ENCODE data around the gene LRRC53. TPM values are rescaled to one million over a fixed set of nuclear protein-coding genes. Genes with fewer than 3 reads are reported as not detected.

Gene LRRC53
- total RNA-seq, 2 donors from 2014 or later: not detected

DNA sequence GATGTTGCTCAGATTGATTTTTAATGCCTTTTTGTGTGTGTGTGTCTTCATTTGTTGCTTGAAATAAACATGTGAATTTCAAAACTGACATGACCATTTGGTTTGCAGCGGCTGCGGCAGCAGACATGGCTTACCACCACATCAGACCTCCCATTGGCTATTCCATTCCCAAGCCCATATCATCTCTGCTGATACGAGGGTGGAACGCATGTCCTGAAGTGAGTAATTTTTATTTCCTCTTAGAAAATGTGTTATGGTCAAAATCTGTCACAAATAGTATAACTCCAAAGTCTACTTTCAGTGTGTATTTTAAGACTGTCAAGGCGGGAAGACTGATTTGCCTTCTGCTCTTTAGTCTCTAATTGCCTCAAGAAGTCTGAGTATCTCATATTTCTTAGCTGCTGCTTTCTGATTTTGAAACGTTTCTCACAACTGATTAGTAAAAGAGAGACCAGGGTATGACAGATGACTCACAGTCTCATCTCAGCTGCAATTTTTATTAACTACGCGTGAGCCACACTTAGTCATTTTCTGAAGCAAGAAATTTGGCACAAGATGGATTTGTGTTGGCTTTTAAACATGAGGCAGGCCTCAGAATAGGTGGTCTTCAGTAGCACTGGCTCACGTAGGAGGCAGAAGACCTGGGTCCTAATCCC is 49.0 kb downstream of the LRRC53 start:
- intact Hi-C loops (cut with DNase I, micrococcal nuclease): no loop called here
- DNase-seq (no peak), ATAC-seq (no peak)

DNA sequence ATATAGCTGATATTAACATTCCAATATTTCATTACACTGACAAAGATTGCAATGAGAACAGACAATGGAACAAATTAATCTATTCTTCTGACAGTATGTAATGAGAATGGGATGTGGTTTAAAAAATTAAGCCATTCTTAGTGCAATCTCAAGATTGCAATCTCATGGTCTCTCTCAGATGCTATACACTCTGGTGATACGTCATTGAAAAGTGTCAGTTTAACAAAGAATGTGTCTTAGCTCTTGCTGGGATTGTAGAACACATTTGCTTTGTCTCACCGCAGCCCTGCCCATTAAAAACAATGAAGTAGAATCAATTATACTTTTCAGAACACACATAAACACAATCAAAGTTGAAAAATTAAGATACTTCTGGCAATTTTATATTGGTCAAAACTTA is 55.2 kb downstream of the LRRC53 start:
- intact Hi-C loops (cut with DNase I, micrococcal nuclease): no loop called here
- no peak for DNase-seq
- ATAC-seq: no peak

DNA sequence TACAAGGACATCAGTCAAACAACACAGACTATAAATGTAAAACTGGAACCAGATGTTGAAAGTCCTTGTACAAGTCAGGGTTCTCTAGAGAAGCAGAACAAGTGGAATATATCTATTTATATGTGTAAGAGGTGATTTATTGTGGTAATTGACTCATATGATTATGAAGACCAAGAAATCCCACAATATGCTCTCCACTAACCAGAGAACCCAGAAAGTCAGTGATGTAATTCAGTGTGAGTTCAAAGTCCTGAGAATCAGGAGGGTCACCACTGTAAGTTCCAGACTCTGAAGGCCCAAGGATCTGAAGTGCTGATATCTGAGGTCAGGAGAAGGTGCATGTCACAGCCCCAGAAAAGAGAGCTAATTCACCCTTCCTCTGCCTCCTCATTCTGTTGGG is 57.0 kb downstream of the LRRC53 start:
- DNase-seq: no peak
- intact Hi-C loops (cut with DNase I, micrococcal nuclease): no loop called here
- no peak for ATAC-seq

DNA sequence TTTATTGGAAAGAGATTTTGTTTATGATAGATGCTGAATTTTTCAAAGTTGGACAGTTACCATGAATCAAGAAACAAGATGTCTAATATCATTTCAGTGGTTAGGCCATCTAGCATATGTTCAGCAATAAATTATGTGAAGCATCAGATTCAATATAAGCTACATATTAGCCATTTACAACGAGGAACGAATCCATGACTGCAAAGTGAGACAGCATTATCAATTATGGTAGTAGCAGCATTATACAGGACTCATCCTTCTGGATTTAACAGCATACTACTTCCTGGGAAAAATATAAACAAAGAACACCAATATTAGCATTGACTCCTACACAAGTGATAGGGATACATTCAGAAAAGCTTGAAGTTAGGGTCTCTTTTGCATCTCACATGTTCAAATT is 59.1 kb downstream of the LRRC53 start:
- no peak for ATAC-seq
- intact Hi-C loops (cut with DNase I, micrococcal nuclease): no loop called here
- DNase-seq: no peak

DNA sequence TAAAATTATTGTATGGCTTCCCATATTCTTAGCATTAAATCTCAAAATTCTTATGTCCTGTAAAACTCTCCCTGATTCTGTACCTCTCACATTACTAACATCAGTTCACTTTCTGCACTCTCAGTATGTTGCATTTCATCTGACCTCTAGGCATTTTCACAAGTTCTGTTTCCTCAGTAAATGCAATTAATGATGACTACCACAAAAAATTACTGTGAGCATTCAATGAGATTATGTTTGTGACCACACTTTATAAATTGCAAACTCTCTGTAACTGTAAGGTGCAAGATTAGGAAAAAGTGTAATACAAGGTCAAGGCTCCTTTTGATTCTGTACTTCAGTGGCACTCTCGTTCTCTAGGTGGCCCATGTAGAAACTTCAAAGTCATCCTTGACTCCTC is 60.4 kb downstream of the LRRC53 start:
- intact Hi-C loops (cut with DNase I, micrococcal nuclease): no loop called here
- DNase-seq: no peak
- ATAC-seq: no peak

DNA sequence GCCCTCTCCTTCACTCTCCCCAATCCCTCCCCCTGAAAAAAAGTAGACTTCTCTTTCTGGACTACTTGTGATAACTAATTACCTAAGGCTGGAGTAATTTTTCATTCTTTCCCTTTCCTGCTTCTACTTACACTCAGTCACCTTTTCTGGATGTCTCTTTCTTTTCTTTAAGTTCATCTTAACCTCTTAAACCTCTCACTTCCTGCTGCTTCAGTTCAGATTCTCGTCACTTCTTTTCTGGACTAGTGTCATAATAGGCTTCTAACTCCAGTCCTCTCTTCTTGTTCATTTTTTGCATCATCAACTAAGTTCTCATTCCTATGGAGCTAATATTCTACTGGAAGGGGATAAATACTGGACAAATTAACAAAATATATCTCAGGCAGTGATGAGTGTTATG is 75.4 kb downstream of the LRRC53 start:
- ATAC-seq (no peak), DNase-seq (no peak)
- intact Hi-C loops (cut with DNase I, micrococcal nuclease): no loop called here

DNA sequence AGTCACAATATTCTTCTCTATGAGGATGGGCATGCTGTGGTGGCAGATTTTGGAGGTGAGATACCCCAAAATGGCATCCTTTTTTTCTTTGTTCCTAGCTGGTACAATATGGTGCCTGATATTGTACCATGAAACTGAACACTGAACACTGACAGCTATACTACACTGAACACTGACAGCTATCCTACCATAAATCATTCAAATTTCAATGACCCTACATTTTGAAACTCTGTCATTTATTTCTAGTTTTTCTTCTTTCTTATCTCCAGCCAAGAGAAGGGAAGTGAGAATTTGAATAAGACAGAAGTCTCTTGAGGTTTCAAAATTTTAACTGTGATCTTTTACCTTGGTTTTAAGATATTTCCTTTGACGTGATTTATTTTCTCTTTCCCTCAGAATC is 76.3 kb downstream of the LRRC53 start:
- DNase-seq: no peak
- intact Hi-C loops (cut with DNase I, micrococcal nuclease): no loop called here
- ATAC-seq: no peak

DNA sequence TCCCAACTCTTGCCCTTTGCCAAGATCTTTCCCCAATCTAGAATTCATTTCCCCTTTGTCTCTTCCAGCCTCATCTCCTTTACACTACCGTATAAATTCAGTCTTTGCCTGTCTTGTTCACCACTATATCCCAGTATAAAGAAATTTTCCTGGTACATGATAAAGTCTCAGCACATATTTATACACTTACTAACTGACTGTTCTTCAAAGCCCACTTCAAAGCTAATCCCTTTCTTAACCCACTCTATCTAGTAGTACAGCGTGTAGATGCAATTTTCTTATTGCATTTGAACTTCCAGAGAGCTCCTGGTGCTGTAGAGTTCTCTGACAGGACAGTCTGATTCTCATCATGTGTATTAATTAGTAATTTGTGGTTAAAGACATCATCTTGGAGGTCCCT is 78.1 kb downstream of the LRRC53 start:
- ATAC-seq (no peak), DNase-seq (no peak)
- intact Hi-C loops (cut with DNase I, micrococcal nuclease): no loop called here

DNA sequence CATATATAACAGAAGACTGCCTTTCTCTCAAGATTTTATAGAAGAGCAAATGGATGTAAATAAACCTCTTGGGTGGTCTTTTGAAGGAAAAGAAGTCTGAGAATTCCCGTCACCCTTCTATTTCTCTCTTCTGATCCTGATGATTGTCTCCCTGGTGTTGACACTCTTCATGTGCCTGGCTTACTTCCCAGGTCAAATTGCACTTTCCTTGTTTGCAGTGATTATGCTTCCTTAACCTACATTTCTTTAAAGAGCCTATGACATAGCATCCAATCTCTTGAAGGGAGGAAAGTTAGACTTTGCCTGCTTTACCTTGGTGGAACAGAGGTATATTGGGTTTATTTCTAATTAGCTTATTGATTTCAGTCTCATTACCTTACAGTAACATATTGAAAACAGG is 80.1 kb downstream of the LRRC53 start:
- DNase-seq (no peak), ATAC-seq (peak; percentile 38)
- intact Hi-C loops (cut with DNase I, micrococcal nuclease): no loop called here

DNA sequence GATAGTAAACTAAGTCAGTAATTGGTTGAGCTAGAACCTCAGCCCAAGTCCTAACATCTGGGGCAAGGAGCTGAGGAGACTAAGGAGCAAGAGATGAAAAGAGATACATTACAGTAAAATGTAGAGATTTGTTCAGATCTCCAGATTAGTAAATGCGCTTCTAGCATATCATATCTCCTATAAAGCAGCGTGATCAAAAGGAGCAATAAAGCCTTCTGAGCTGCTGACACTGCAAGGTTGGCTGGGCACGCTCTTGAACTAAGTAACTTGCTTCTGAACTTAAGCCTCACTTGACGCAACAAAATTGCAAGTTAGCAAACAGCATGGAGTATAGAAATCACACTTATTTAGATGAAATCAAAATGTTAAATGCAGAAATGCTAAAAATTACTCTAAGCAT is 80.9 kb downstream of the LRRC53 start:
- no peak for DNase-seq
- ATAC-seq: no peak
- intact Hi-C loops (cut with DNase I, micrococcal nuclease): no loop called here

DNA sequence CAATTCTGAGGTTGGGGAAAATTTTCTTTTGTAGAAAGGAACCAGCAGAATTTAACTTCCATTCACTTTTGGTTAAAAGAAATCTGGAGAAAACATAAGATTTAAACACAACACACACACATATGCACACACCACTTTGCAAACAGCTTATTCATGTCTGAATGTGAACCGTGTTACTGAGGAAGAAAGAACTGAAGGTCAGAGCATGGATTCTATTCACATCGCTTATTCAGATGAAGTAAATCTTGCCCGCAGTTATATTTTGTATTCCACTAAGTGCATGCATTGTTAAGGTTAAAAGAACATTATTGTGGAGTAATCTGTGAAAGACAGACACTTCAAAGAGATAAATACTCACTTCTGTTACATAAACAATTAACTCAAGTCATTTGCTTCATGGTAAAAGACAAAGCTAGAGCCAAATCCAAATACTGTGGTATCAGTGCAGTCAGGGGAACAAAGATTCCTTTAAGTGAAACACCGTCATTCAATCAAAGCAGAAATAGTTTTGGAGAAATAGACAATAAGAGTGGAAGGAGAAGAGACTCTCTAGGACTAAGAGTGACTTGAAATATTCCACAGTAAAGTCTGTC is 82.0 kb downstream of the LRRC53 start:
- no peak for DNase-seq
- intact Hi-C loops (cut with DNase I, micrococcal nuclease): no loop called here
- ATAC-seq: no peak

DNA sequence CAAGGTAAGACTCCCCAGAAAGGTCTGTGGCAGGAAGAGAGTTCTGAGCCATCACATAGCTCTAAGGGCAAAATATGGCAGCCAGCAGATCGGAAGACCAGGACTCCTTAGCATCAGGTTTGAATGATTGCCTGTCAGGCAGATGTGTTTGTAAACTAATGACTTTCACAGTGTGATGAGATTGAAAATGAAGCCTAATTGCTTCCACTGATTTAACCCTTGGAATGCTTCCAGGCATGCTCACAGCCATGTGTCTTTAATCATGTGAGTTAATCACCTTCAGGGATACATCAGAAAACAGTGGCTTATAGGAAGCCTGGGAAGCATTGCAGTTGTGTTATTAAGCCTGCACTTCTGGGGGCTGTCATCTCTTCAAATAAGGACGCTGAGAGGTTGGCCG is 82.8 kb downstream of the LRRC53 start:
- DNase-seq (no peak), ATAC-seq (no peak)
- intact Hi-C loops (cut with DNase I, micrococcal nuclease): no loop called here

DNA sequence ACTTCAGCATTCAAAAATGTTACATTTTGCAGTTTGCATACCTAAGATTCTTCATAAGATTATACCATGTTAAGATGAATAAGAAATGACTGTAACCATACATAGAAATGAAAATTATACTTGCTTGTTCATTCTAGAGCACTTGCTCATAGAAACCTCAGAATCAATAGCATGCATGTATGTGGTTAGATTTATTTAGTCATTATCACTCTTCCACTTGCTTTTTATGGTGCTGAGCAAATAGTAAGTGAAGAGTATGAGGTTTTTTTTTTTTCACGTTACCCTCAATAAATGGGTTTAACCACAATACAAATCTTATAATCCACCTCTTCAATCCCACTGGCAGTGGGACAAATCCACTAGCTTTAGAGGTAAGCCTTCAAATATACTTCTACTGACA is 84.7 kb downstream of the LRRC53 start:
- intact Hi-C loops (cut with DNase I, micrococcal nuclease): no loop called here
- DNase-seq (no peak), ATAC-seq (no peak)

DNA sequence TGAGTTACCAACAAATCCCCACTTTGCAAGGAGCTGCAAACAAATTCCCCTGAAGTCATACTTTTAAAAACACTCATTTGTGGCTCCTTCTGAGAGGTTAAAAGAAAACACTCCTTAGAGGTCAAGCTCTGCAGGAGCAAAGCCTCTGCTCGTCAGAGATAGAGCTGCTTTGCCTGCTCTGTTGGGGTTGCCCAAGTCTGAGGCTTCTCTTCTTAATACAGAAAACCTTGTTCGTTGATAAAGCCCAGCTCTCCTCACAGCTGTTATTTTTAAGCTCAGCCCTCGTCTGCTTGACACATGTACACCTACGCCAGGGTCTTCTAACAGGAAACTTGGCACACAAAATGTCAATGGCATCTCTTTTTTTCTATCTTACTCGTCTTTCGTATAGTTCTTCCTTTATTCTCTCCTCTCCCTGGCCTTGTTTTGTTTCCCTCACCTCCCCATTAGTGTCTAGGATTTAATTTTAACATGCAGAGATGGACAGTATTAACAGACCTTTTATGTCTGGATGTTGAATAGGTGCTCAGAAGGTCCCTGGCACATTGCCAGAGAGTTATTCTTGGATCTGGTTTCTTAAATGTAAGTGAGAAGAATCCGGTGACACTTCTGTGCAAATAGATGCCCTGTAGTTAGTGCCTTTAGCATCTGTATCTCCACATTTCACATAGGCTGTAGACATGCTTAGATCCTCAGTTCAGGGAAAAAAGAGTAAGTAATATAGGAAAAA is 86.0 kb downstream of the LRRC53 start:
- intact Hi-C loops (cut with DNase I, micrococcal nuclease): no loop called here

DNA sequence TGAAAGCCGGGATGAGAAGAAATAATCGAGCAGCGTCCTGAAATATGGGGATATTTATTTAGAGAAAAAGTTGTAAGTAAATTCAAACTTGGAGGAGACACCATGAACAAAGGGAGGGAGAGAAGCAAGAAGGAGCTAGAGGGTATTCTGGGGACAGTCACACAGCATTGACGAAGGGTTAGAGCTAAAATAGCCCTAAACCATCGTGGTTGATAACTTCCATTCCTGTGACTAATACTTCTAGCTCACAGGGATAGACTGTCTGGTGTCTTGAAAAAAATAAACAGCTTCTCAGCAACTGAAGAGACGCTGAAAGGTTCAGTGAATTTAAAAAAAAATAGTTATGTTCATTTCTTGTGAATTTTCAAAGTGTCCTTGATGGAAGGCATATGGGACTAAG is 86.7 kb downstream of the LRRC53 start:
- intact Hi-C loops (cut with DNase I, micrococcal nuclease): no loop called here
- DNase-seq (no peak), ATAC-seq (no peak)

More for the DNA sequence above, 86.0 kb downstream of the LRRC53 start:
- ATAC-seq: no peak
- DNase-seq: no peak

DNA sequence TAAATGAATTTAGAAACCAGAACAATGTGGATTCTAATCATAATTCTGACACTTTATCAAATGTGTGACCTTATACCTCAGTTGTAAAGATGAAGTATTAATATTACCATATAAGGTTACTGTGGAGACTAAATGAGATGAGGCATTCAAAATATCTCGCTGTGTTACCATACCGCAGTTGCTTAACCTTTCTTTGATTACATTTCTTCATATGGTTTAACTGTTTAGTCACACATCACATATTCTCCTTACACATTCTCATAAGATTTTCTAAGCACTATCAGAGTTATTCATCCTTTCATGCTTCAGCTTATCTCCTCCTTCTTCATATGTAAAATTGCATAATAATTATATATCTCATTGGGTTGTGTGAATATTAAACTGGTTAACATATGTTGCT is 88.9 kb downstream of the LRRC53 start:
- no peak for DNase-seq
- no peak for ATAC-seq
- intact Hi-C loops (cut with DNase I, micrococcal nuclease): no loop called here

DNA sequence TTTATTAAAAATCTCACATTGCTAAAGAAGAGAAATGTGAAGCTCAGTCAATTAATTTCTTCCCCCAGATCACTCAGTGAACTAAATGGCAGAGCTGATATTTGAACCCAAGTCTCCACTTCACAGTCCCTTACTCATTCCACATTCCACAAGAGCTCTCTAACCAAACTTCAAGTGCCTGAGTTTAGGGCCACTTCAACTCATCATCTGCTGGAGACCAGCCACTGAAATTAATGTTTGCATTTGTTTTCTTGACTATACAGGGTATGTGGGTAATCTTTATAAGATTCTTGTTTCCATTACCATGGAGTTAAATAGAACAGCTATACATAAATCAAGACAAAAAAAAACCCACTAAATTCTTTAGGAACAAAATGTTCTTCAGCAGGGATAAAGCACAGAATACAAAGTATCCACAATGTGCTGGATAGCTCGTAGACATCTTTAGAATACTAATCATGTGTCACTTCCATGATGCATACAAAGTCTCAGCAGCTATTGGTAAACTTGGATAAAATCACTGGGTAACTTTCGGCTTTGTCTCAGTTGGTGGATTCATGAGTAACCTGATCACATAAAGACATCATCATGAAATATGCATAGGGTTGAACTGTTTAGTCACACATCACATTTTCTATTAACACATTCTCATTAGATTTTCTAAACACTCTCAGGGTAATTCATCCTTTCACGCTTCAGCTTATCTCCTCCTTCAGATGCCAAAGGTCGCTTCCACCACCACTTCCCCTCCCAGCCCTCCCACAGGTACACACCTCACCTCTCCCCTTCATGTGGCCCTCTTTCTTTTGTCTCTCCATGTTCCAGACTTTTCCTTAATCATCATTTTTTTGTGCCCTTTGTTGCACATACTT is 89.8 kb downstream of the LRRC53 start:
- intact Hi-C loops (cut with DNase I, micrococcal nuclease): no loop called here
- DNase-seq (no peak), ATAC-seq (no peak)

DNA sequence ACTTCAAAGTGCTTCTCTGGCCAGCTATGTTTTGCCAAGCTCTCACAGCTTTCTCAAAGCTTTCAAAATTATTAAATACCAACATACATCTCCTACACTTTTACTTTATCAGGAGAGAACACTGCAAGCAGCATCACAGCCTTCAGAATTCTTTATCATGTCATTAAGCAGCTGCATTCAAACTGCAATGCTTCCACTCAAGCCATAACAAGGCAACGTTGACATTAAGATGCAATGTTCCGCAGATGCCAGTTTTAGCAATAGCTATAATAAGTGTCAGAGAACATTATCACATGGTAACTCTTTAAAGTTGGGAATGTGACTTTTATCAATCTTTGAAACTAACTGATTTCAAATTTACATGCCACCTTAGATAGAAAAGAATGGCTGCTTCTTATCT is 91.9 kb downstream of the LRRC53 start:
- ATAC-seq (no peak), DNase-seq (no peak)
- intact Hi-C loops (cut with DNase I, micrococcal nuclease): no loop called here
